Measurements from ENCODE around the gene CORO2B.

CORO2B gene

GRCh38 chr15:68546318-68546717 lies 32.5 kb upstream of the CORO2B start:
- no peak overlapping the region for H3K9ac ChIP-seq (ENCODE audit: low read length)
- H3K4me3 ChIP-seq (ENCODE audit: low read depth in 1 of 2, low read length in 2 of 2): no peak overlapping the region
- H3K4me1 ChIP-seq (ENCODE audit: insufficient read depth, low read length): no peaks in the 10 kb centered on the region
- H3K36me3 ChIP-seq (ENCODE audit: insufficient read depth, low read length): no peaks in the 10 kb centered on the region
- H3K27me3 ChIP-seq (ENCODE audit: control insufficient read depth in 1 of 2, insufficient read depth in 2 of 2, low read length in 2 of 2): no peaks in the 10 kb centered on the region
- no peak overlapping the region for H3K27ac ChIP-seq (ENCODE audit: low read depth, low read length)
- no peaks in the 10 kb centered on the region for H3K9me3 ChIP-seq (ENCODE audit: low read length)

DNA sequence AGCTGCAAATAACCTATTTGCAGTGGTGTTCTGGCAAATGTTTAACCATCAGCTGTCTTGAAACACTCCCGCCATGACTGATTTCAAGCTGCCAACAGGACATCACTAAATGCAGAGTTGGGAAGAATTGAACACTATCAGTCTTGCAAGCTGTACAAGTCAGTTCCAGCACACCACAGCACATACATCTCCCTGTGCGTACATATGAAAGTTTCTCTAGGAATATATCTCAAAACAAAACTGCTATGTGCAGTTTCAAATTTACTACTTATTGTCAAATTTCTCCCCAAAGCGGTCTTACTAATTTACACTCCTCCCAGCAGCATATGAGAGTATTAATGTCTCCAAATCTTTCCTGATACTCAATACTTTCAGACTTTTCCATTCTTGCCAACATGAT lies 30.4 kb upstream of the CORO2B start:
- no peak overlapping the region for H3K9ac ChIP-seq (ENCODE audit: low read length)
- H3K4me1 ChIP-seq (ENCODE audit: insufficient read depth, low read length): no peaks in the 10 kb centered on the region
- no peaks in the 10 kb centered on the region for H3K36me3 ChIP-seq (ENCODE audit: insufficient read depth, low read length)
- H3K4me3 ChIP-seq (ENCODE audit: low read depth in 1 of 2, low read length in 2 of 2): no peak overlapping the region
- no peaks in the 10 kb centered on the region for H3K9me3 ChIP-seq (ENCODE audit: low read length)
- H3K27ac ChIP-seq (ENCODE audit: low read depth, low read length): no peak overlapping the region
- H3K27me3 ChIP-seq (ENCODE audit: control insufficient read depth in 1 of 2, insufficient read depth in 2 of 2, low read length in 2 of 2): no peaks in the 10 kb centered on the region

GRCh38 chr15:68550004-68550403 lies 28.8 kb upstream of the CORO2B start:
- Histone ChIP-seq H3K36me3 (ENCODE audit: insufficient read depth, low read length) (no peaks in the 10 kb centered on the region), H3K27me3 (ENCODE audit: control insufficient read depth in 1 of 2, insufficient read depth in 2 of 2, low read length in 2 of 2) (peaks cover 0 to 5% of the 10 kb centered on the region in 2 donors), H3K27ac (ENCODE audit: low read depth, low read length) (no peak overlapping the region), H3K9me3 (ENCODE audit: low read length) (no peaks in the 10 kb centered on the region), H3K4me3 (ENCODE audit: low read depth in 1 of 2, low read length in 2 of 2) (no peak overlapping the region), H3K4me1 (ENCODE audit: insufficient read depth, low read length) (no peaks in the 10 kb centered on the region), H3K9ac (ENCODE audit: low read length) (no peak overlapping the region)

GRCh38 chr15:68550498-68551295 lies 28.1 kb upstream of the CORO2B start:
- H3K27me3 ChIP-seq (ENCODE audit: control insufficient read depth in 1 of 2, insufficient read depth in 2 of 2, low read length in 2 of 2): peaks cover 0 to 5% of the 10 kb centered on the region in 2 donors
- H3K4me1 ChIP-seq (ENCODE audit: insufficient read depth, low read length): no peaks in the 10 kb centered on the region
- H3K27ac ChIP-seq (ENCODE audit: low read depth, low read length): no peak overlapping the region
- no peak overlapping the region for H3K4me3 ChIP-seq (ENCODE audit: low read depth in 1 of 2, low read length in 2 of 2)
- H3K9me3 ChIP-seq (ENCODE audit: low read length): no peaks in the 10 kb centered on the region
- H3K36me3 ChIP-seq (ENCODE audit: insufficient read depth, low read length): no peaks in the 10 kb centered on the region
- H3K9ac ChIP-seq (ENCODE audit: low read length): no peak overlapping the region

GRCh38 chr15:68551296-68551635 lies 27.5 kb upstream of the CORO2B start:
- no peaks in the 10 kb centered on the region for H3K4me1 ChIP-seq (ENCODE audit: insufficient read depth, low read length)
- no peaks in the 10 kb centered on the region for H3K36me3 ChIP-seq (ENCODE audit: insufficient read depth, low read length)
- no peak overlapping the region for H3K27ac ChIP-seq (ENCODE audit: low read depth, low read length)
- no peaks in the 10 kb centered on the region for H3K9me3 ChIP-seq (ENCODE audit: low read length)
- no peak overlapping the region for H3K9ac ChIP-seq (ENCODE audit: low read length)
- peaks cover 0 to 5% of the 10 kb centered on the region in 2 donors for H3K27me3 ChIP-seq (ENCODE audit: control insufficient read depth in 1 of 2, insufficient read depth in 2 of 2, low read length in 2 of 2)
- no peak overlapping the region for H3K4me3 ChIP-seq (ENCODE audit: low read depth in 1 of 2, low read length in 2 of 2)

DNA sequence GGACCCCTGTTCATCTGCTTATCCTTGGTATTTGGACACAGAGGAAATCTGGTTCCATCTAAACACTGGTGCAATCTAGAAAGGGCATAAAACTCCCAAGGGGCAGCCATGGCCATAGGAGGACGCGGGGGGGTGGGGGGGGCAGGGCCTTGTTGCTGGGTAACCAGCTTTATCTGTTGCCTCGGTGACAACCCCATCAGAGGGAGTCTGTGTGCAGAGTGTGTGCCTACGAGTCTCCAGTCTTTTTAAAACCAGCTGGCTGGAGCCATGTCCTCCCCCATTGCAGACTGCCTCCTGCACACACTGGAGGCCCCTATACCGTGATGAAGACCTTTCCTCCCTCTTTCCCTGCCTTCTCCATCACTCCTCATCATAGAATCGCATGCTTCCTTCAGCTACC lies 26.4 kb upstream of the CORO2B start:
- no peaks in the 10 kb centered on the region for H3K4me1 ChIP-seq (ENCODE audit: insufficient read depth, low read length)
- no peak overlapping the region for H3K9ac ChIP-seq (ENCODE audit: low read length)
- H3K27ac ChIP-seq (ENCODE audit: low read depth, low read length): no peak overlapping the region
- H3K36me3 ChIP-seq (ENCODE audit: insufficient read depth, low read length): no peaks in the 10 kb centered on the region
- H3K9me3 ChIP-seq (ENCODE audit: low read length): no peaks in the 10 kb centered on the region
- H3K4me3 ChIP-seq (ENCODE audit: low read depth in 1 of 2, low read length in 2 of 2): no peak overlapping the region
- peaks cover 0 to 6% of the 10 kb centered on the region in 2 donors for H3K27me3 ChIP-seq (ENCODE audit: control insufficient read depth in 1 of 2, insufficient read depth in 2 of 2, low read length in 2 of 2)

GRCh38 chr15:68552773-68553172 lies 26.0 kb upstream of the CORO2B start:
- no peak overlapping the region for H3K27ac ChIP-seq (ENCODE audit: low read depth, low read length)
- H3K27me3 ChIP-seq (ENCODE audit: control insufficient read depth in 1 of 2, insufficient read depth in 2 of 2, low read length in 2 of 2): peaks cover 0 to 10% of the 10 kb centered on the region in 2 donors
- H3K9me3 ChIP-seq (ENCODE audit: low read length): no peaks in the 10 kb centered on the region
- H3K9ac ChIP-seq (ENCODE audit: low read length): no peak overlapping the region
- no peak overlapping the region for H3K4me3 ChIP-seq (ENCODE audit: low read depth in 1 of 2, low read length in 2 of 2)
- H3K36me3 ChIP-seq (ENCODE audit: insufficient read depth, low read length): no peaks in the 10 kb centered on the region
- no peaks in the 10 kb centered on the region for H3K4me1 ChIP-seq (ENCODE audit: insufficient read depth, low read length)

GRCh38 chr15:68553314-68553993 lies 25.3 kb upstream of the CORO2B start:
- no peaks in the 10 kb centered on the region for H3K36me3 ChIP-seq (ENCODE audit: insufficient read depth, low read length)
- no peaks in the 10 kb centered on the region for H3K4me1 ChIP-seq (ENCODE audit: insufficient read depth, low read length)
- no peak overlapping the region for H3K9ac ChIP-seq (ENCODE audit: low read length)
- no peak overlapping the region for H3K4me3 ChIP-seq (ENCODE audit: low read depth in 1 of 2, low read length in 2 of 2)
- H3K27ac ChIP-seq (ENCODE audit: low read depth, low read length): no peak overlapping the region
- H3K27me3 ChIP-seq (ENCODE audit: control insufficient read depth in 1 of 2, insufficient read depth in 2 of 2, low read length in 2 of 2): peaks cover 0 to 13% of the 10 kb centered on the region in 2 donors
- H3K9me3 ChIP-seq (ENCODE audit: low read length): no peaks in the 10 kb centered on the region

DNA sequence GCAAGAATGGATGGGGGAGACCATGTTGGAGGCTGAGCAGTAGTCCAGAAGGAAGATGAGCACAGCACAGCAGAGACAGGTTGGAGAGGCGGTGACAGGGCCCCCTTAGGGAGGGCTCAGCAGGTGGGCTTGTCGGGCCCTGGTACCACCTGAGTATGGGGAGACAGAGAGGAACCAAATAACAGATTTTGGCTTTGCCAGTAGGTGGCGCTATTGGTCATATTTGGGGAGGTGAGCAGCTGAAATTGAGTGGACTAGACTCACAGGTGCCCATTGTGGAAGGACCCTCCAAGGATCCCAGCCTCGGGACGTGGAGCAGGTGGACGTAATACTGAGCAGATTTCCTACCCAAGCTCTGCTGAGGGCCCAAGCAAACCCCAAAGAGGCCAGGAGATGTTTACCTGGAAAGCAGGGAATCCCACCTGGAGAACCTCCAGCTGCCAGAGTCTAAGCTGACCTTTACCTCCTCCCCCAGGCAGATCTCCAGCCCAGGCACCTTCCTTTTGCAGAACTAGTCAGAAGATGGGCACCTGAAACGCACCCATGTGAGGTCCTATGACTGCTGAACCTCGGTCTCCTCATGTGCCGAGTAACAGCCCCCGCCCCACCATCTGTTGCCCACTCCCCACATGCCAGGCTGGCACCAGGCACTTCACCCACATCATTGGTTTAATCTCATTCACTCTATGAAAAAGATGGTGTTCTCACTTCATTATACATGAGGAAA lies 24.6 kb upstream of the CORO2B start:
- Histone ChIP-seq H3K4me1 (ENCODE audit: insufficient read depth, low read length) (peaks cover 3% of the 10 kb centered on the region), H3K27me3 (ENCODE audit: control insufficient read depth in 1 of 2, insufficient read depth in 2 of 2, low read length in 2 of 2) (peaks cover 0 to 13% of the 10 kb centered on the region in 2 donors), H3K36me3 (ENCODE audit: insufficient read depth, low read length) (no peaks in the 10 kb centered on the region), H3K4me3 (ENCODE audit: low read depth in 1 of 2, low read length in 2 of 2) (no peak overlapping the region), H3K27ac (ENCODE audit: low read depth, low read length) (no peak overlapping the region), H3K9me3 (ENCODE audit: low read length) (no peaks in the 10 kb centered on the region), H3K9ac (ENCODE audit: low read length) (no peak overlapping the region)

DNA sequence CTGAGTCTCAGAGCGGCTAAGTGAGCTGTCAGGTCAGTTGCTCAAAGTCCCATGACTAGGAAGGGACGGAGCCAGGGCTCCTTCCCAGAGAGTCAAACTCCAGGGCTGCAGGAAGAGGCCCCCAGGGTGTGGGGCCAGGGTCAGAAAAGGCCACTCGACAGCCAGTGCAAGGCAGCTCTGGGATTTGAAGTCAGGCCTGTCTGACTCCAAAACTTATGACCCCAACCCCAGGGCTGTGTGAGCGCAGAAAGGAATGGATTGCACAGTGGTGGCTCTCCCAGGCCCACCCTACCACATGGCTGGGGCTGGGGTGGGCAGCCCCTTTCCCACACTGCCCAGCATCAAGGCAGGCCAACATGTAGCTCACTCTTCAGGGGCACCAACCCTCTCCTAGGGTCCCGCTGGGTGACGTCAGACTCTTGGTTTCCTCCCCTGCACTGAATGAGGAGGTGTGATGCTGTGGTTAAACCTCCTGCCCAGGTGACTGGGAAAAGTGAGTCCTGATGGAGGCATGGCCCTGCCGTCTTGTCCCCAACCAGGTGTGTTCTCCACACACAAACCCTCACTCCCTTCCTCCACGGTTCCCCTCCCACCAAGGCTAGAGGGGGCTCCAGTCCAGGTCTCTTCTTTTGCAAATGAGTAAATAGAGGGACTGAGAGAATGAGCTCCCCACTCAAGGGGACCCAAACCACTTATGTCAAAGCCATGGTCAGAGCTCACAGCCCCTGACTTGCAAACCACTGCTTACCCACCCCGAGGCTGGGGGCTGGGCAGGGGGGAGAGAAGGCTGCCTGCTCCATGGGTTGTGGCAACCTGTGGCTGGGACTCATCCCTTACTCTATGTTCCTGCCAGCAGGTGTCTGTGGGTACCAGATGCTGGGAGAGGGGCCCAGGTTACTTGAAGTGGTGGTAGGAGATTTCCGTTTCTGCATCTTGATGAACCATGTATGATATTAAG lies 23.8 kb upstream of the CORO2B start:
- no peaks in the 10 kb centered on the region for H3K36me3 ChIP-seq (ENCODE audit: insufficient read depth, low read length)
- H3K27ac ChIP-seq (ENCODE audit: low read depth, low read length): no peak overlapping the region
- peaks cover 6% of the 10 kb centered on the region for H3K4me1 ChIP-seq (ENCODE audit: insufficient read depth, low read length)
- H3K4me3 ChIP-seq (ENCODE audit: low read depth in 1 of 2, low read length in 2 of 2): no peak overlapping the region
- no peaks in the 10 kb centered on the region for H3K9me3 ChIP-seq (ENCODE audit: low read length)
- H3K9ac ChIP-seq (ENCODE audit: low read length): no peak overlapping the region
- H3K27me3 ChIP-seq (ENCODE audit: control insufficient read depth in 1 of 2, insufficient read depth in 2 of 2, low read length in 2 of 2): peaks cover 0 to 16% of the 10 kb centered on the region in 2 donors

DNA sequence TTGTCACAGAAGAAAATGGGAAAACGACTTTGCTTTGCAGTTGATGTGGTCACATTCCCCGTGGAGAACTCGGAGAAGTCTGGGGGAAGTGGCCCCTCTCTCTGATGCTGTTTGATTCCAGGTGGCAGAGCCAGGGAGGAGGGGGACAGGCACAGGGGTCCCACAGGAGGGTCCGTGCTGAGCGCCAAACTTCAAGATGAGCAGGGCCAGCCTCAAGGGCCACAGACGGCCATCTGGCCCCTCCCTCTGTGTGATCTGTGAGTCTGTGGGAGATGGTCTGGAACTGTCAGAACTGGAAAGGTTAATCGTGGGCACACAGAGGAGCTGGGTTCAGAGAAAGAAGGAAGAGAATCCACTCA lies 23.1 kb upstream of the CORO2B start:
- peaks cover 0 to 21% of the 10 kb centered on the region in 2 donors for H3K27me3 ChIP-seq (ENCODE audit: control insufficient read depth in 1 of 2, insufficient read depth in 2 of 2, low read length in 2 of 2)
- H3K9me3 ChIP-seq (ENCODE audit: low read length): no peaks in the 10 kb centered on the region
- H3K4me3 ChIP-seq (ENCODE audit: low read depth in 1 of 2, low read length in 2 of 2): no peak overlapping the region
- no peak overlapping the region for H3K27ac ChIP-seq (ENCODE audit: low read depth, low read length)
- no peaks in the 10 kb centered on the region for H3K36me3 ChIP-seq (ENCODE audit: insufficient read depth, low read length)
- H3K4me1 ChIP-seq (ENCODE audit: insufficient read depth, low read length): peaks cover 6% of the 10 kb centered on the region
- H3K9ac ChIP-seq (ENCODE audit: low read length): no peak overlapping the region
